ENCODE data around the gene DNAJC30.

DNA sequence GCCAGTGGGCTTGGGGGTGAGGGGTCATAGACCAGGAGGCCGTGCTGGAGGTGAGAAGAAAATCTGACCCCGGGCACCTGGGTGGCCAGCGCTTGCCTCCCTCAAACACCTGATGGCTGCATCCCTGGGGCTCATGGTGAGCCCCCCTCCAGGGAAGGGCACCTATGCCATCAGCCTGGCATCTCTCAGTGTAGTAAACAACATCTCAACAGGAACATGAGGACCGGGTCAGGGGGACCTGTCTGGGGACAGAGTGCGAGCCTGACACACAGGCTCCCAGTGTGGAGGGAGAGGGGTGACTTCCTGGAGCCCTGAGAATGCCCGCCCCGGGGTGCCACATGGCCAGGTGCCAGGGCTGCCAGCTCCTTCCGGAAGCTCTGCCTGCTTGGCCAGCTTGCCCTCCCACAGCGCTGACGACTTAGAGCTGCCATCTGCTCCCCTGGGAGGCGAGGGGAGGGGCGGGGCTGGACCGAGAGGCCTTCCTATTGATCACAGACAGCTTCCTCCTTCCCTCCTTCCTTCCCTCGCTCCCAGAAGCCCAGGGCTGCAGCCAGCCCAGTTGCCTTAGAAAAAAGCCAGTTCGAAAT, 23.9 kb upstream of the DNAJC30 start:
- no peak for TF ChIP-seq EZH2 (IDR thresholded peaks at IDR 0.05; ENCODE audit: borderline replicate concordance, control insufficient read depth, low read depth, low read length)
- TF ChIP-seq, protein P1, sequence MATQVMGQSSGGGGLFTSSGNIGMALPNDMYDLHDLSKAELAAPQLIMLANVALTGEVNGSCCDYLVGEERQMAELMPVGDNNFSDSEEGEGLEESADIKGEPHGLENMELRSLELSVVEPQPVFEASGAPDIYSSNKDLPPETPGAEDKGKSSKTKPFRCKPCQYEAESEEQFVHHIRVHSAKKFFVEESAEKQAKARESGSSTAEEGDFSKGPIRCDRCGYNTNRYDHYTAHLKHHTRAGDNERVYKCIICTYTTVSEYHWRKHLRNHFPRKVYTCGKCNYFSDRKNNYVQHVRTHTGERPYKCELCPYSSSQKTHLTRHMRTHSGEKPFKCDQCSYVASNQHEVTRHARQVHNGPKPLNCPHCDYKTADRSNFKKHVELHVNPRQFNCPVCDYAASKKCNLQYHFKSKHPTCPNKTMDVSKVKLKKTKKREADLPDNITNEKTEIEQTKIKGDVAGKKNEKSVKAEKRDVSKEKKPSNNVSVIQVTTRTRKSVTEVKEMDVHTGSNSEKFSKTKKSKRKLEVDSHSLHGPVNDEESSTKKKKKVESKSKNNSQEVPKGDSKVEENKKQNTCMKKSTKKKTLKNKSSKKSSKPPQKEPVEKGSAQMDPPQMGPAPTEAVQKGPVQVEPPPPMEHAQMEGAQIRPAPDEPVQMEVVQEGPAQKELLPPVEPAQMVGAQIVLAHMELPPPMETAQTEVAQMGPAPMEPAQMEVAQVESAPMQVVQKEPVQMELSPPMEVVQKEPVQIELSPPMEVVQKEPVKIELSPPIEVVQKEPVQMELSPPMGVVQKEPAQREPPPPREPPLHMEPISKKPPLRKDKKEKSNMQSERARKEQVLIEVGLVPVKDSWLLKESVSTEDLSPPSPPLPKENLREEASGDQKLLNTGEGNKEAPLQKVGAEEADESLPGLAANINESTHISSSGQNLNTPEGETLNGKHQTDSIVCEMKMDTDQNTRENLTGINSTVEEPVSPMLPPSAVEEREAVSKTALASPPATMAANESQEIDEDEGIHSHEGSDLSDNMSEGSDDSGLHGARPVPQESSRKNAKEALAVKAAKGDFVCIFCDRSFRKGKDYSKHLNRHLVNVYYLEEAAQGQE (IDR thresholded peaks at IDR 0.05; ENCODE audit: low read depth, low read length): no peak
- no peak for TF ChIP-seq POLR2A (IDR thresholded peaks at IDR 0.05; ENCODE audit: low read depth, low read length)
- no peak for TF ChIP-seq ZNF384 (IDR thresholded peaks at IDR 0.05; ENCODE audit: borderline replicate concordance, low read depth, low read length)
- TF ChIP-seq POLR2AphosphoS5 (IDR thresholded peaks at IDR 0.05; ENCODE audit: low read length): no peak
- TF ChIP-seq NBN (IDR thresholded peaks at IDR 0.05): no peak
- no peak for TF ChIP-seq MEF2A (IDR thresholded peaks at IDR 0.05; ENCODE audit: insufficient read depth, low read depth, low read length)
- TF ChIP-seq RBBP5 (conservative IDR thresholded peaks at IDR 0.05): no peak
- TF ChIP-seq RAD21 (IDR thresholded peaks at IDR 0.05; ENCODE audit: insufficient read depth, low read depth, low read length): no peak
- TF ChIP-seq, protein P2, sequence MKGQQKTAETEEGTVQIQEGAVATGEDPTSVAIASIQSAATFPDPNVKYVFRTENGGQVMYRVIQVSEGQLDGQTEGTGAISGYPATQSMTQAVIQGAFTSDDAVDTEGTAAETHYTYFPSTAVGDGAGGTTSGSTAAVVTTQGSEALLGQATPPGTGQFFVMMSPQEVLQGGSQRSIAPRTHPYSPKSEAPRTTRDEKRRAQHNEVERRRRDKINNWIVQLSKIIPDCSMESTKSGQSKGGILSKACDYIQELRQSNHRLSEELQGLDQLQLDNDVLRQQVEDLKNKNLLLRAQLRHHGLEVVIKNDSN (IDR thresholded peaks at IDR 0.05; ENCODE audit: borderline replicate concordance, extremely low read length, insufficient read depth, low read depth, low read length): no peak
- TF ChIP-seq SIN3A (IDR thresholded peaks at IDR 0.05; ENCODE audit: low read depth, low read length): no peak
- TF ChIP-seq ATF7 (IDR thresholded peaks at IDR 0.05; ENCODE audit: low read depth): no peak
- TF ChIP-seq, protein P3, sequence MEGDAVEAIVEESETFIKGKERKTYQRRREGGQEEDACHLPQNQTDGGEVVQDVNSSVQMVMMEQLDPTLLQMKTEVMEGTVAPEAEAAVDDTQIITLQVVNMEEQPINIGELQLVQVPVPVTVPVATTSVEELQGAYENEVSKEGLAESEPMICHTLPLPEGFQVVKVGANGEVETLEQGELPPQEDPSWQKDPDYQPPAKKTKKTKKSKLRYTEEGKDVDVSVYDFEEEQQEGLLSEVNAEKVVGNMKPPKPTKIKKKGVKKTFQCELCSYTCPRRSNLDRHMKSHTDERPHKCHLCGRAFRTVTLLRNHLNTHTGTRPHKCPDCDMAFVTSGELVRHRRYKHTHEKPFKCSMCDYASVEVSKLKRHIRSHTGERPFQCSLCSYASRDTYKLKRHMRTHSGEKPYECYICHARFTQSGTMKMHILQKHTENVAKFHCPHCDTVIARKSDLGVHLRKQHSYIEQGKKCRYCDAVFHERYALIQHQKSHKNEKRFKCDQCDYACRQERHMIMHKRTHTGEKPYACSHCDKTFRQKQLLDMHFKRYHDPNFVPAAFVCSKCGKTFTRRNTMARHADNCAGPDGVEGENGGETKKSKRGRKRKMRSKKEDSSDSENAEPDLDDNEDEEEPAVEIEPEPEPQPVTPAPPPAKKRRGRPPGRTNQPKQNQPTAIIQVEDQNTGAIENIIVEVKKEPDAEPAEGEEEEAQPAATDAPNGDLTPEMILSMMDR (IDR thresholded peaks at IDR 0.05 in 2 of 3, conservative IDR thresholded peaks at IDR 0.05 in 1 of 3; ENCODE audit: control insufficient read depth in 2 of 3, extremely low read depth in 1 of 3, insufficient read depth in 1 of 3, low read depth in 3 of 3, low read length in 3 of 3): no peak
- no peak for TF ChIP-seq TCF12 (IDR thresholded peaks at IDR 0.05; ENCODE audit: low read depth, low read length)
